ENCODE measurements around the gene NSMCE1.
"Not testable (repeated sequence)": the region's sequence is repeated elsewhere in the genome, so short reads cannot be mapped to it uniquely, and the experiment has no call there.

Gene NSMCE1

GRCh38 chr16:27291106-27291505, 22.5 kb upstream of the NSMCE1 start:
- TF ChIP-seq EZH2phosphoT487 (IDR thresholded peaks at IDR 0.05; ENCODE audit: low read depth) (no peak), CTCF (IDR thresholded peaks at IDR 0.05; ENCODE audit: low read depth, low read length) (no peak)
- Histone ChIP-seq H4K20me1 (ENCODE audit: insufficient read depth, low read length) (no peaks in the 10 kb centered on the region), H2AFZ (ENCODE audit: low read depth, low read length) (no peak overlapping the region), H3K4me1 (ENCODE audit: low read length) (peaks cover 8% of the 10 kb centered on the region), H3K36me3 (replicated peaks; ENCODE audit: low read depth, low read length) (no peaks in the 10 kb centered on the region), H3K9ac (ENCODE audit: low read length) (no peak overlapping the region), H3K27me3 (ENCODE audit: low read depth, low read length) (no peaks in the 10 kb centered on the region), H3K4me3 (ENCODE audit: low read length) (no peak overlapping the region), H3K4me2 (ENCODE audit: low read length) (no peak overlapping the region), H3K79me2 (ENCODE audit: low read length) (no peaks in the 10 kb centered on the region), H3K9me3 (ENCODE audit: insufficient read depth, low read length) (no peaks in the 10 kb centered on the region), H3K27ac (ENCODE audit: low read length) (no peak overlapping the region)

GRCh38 chr16:27290562-27290961, 22.0 kb upstream of the NSMCE1 start:
- Histone ChIP-seq H3K4me3 (ENCODE audit: low read length) (no peak overlapping the region), H3K4me2 (ENCODE audit: low read length) (no peak overlapping the region), H3K27me3 (ENCODE audit: low read depth, low read length) (no peaks in the 10 kb centered on the region), H3K79me2 (ENCODE audit: low read length) (no peaks in the 10 kb centered on the region), H3K9ac (ENCODE audit: low read length) (no peak overlapping the region), H4K20me1 (ENCODE audit: insufficient read depth, low read length) (no peaks in the 10 kb centered on the region), H3K9me3 (ENCODE audit: insufficient read depth, low read length) (no peaks in the 10 kb centered on the region), H3K4me1 (ENCODE audit: low read length) (peaks cover 13% of the 10 kb centered on the region), H3K27ac (ENCODE audit: low read length) (no peak overlapping the region), H3K36me3 (replicated peaks; ENCODE audit: low read depth, low read length) (no peaks in the 10 kb centered on the region), H2AFZ (ENCODE audit: low read depth, low read length) (no peak overlapping the region)
- TF ChIP-seq CTCF (IDR thresholded peaks at IDR 0.05; ENCODE audit: low read depth, low read length) (no peak), EZH2phosphoT487 (IDR thresholded peaks at IDR 0.05; ENCODE audit: low read depth) (no peak)

- Histone ChIP-seq H4K20me1 (ENCODE audit: insufficient read depth, low read length) (no peaks in the 10 kb centered on the region), H3K27me3 (ENCODE audit: low read depth, low read length) (no peaks in the 10 kb centered on the region), H3K4me3 (ENCODE audit: low read length) (no peak overlapping the region), H3K9me3 (ENCODE audit: insufficient read depth, low read length) (no peaks in the 10 kb centered on the region), H3K79me2 (ENCODE audit: low read length) (no peaks in the 10 kb centered on the region), H3K27ac (ENCODE audit: low read length) (no peak overlapping the region), H2AFZ (ENCODE audit: low read depth, low read length) (no peak overlapping the region), H3K4me2 (ENCODE audit: low read length) (no peak overlapping the region), H3K4me1 (ENCODE audit: low read length) (peaks cover 22% of the 10 kb centered on the region), H3K9ac (ENCODE audit: low read length) (no peak overlapping the region), H3K36me3 (replicated peaks; ENCODE audit: low read depth, low read length) (no peaks in the 10 kb centered on the region)
- TF ChIP-seq EZH2phosphoT487 (IDR thresholded peaks at IDR 0.05; ENCODE audit: low read depth), result no peak
- no peak for TF ChIP-seq CTCF (IDR thresholded peaks at IDR 0.05; ENCODE audit: low read depth, low read length)
Observed at GRCh38 chr16:27289669-27290068, 21.1 kb upstream of the NSMCE1 start.

- not testable (repeated sequence) for H3K27me3 ChIP-seq (ENCODE audit: low read depth, low read length); H3K4me2 ChIP-seq (ENCODE audit: low read length); H3K36me3 ChIP-seq (replicated peaks; ENCODE audit: low read depth, low read length); H4K20me1 ChIP-seq (ENCODE audit: insufficient read depth, low read length); H3K9ac ChIP-seq (ENCODE audit: low read length); H3K9me3 ChIP-seq (ENCODE audit: insufficient read depth, low read length); H2AFZ ChIP-seq (ENCODE audit: low read depth, low read length); H3K4me3 ChIP-seq (ENCODE audit: low read length); H3K79me2 ChIP-seq (ENCODE audit: low read length); H3K27ac ChIP-seq (ENCODE audit: low read length)
- peaks cover 30% of the 10 kb centered on the region for H3K4me1 ChIP-seq (ENCODE audit: low read length)
Observed at GRCh38 chr16:27288313-27288712, 19.7 kb upstream of the NSMCE1 start.

- no peaks in the 10 kb centered on the region for H4K20me1 ChIP-seq (ENCODE audit: insufficient read depth, low read length)
- H3K36me3 ChIP-seq (replicated peaks; ENCODE audit: low read depth, low read length), result no peaks in the 10 kb centered on the region
- no peak overlapping the region for H3K9ac ChIP-seq (ENCODE audit: low read length)
- peaks cover 33% of the 10 kb centered on the region for H3K4me1 ChIP-seq (ENCODE audit: low read length)
- TF ChIP-seq EZH2phosphoT487 (IDR thresholded peaks at IDR 0.05; ENCODE audit: low read depth) (no peak), CTCF (IDR thresholded peaks at IDR 0.05; ENCODE audit: low read depth, low read length) (no peak)
- H3K4me2 ChIP-seq (ENCODE audit: low read length), result no peak overlapping the region
- no peak overlapping the region for H3K27ac ChIP-seq (ENCODE audit: low read length)
- no peaks in the 10 kb centered on the region for H3K79me2 ChIP-seq (ENCODE audit: low read length)
- no peak overlapping the region for H3K4me3 ChIP-seq (ENCODE audit: low read length)
- H2AFZ ChIP-seq (ENCODE audit: low read depth, low read length), result no peak overlapping the region
- H3K9me3 ChIP-seq (ENCODE audit: insufficient read depth, low read length), result no peaks in the 10 kb centered on the region
- no peaks in the 10 kb centered on the region for H3K27me3 ChIP-seq (ENCODE audit: low read depth, low read length)
Observed at GRCh38 chr16:27287887-27288286, 19.3 kb upstream of the NSMCE1 start.
